Stomach smooth muscle (tissue), 2 donors: Measurements from ENCODE around the gene IFI16.

Source experiments
- H3K27ac ChIP-seq: one replicate; pipeline ENCODE4 v1.7.0; 2013; ENCODE audit warnings: mild to moderate bottlenecking, low read length, inconsistent platforms
- H3K27me3 ChIP-seq, 2 donors: one replicate each; pipeline ENCODE4 v1.7.0; 2013; ENCODE audit warnings: low read length in 2 of 2; ENCODE audit not compliant: insufficient read depth in 2 of 2, control insufficient read depth in 1 of 2
- H3K36me3 ChIP-seq, 2 donors: one replicate each; pipeline ENCODE4 v1.7.0; 2013; ENCODE audit warnings: low read length in 2 of 2; ENCODE audit not compliant: control insufficient read depth in 2 of 2, insufficient read depth in 2 of 2
- H3K4me1 ChIP-seq: one replicate; pipeline ENCODE4 v1.7.0; 2013; ENCODE audit warnings: low read length; ENCODE audit not compliant: control insufficient read depth, insufficient read depth
- H3K4me3 ChIP-seq, 2 donors: one replicate each; pipeline ENCODE4 v1.7.0; 2013; ENCODE audit warnings: low read length in 2 of 2
- H3K9ac ChIP-seq, 2 donors: one replicate each; pipeline ENCODE4 v1.7.0; 2013; ENCODE audit warnings: low read length in 2 of 2, mild to moderate bottlenecking in 1 of 2
- H3K9me3 ChIP-seq, 2 donors: one replicate each; pipeline ENCODE4 v1.7.0; 2013; ENCODE audit warnings: low read length in 2 of 2; ENCODE audit not compliant: control insufficient read depth in 2 of 2
- donor health status: healthy.
- donor health status: Pancreatic carcinoma.

The IFI16 gene

DNA sequence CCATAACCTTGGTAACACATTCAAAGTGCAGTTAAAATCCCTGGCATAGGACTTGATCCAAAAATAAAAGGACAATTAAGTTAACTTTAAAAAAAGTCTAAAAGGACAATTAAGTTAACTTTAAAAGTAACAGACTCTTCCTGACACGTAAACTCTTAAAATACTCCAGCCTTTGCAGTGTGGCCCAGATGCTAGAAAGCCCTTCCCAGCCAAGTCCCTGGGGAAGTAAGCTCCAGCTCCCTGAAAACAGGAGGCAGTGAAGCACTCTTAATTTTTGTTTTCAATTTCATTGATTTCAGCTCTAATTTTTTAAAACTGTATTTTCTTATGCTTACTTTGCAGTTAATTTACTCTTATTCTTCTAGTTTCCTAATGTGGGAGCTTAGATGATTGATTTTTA is 71.9 kb downstream of the IFI16 start:
- Histone ChIP-seq H3K9me3 (no peaks in the 10 kb centered on the region), H3K36me3 (no peaks in the 10 kb centered on the region), H3K27ac (no peak overlapping the region)

GRCh38 chr1:159083013-159083412 is 73.3 kb downstream of the IFI16 start:
- no peaks in the 10 kb centered on the region for H3K36me3 ChIP-seq
- no peaks in the 10 kb centered on the region for H3K9me3 ChIP-seq
- no peak overlapping the region for H3K9ac ChIP-seq
- H3K27ac ChIP-seq = no peak overlapping the region
- H3K4me1 ChIP-seq = no peaks in the 10 kb centered on the region
- no peaks in the 10 kb centered on the region for H3K27me3 ChIP-seq
- no peak overlapping the region for H3K4me3 ChIP-seq

More for the DNA sequence above, 71.9 kb downstream of the IFI16 start:
- no peak overlapping the region for H3K4me3 ChIP-seq
- no peaks in the 10 kb centered on the region for H3K27me3 ChIP-seq
- H3K4me1 ChIP-seq = no peaks in the 10 kb centered on the region
- no peak overlapping the region for H3K9ac ChIP-seq

DNA sequence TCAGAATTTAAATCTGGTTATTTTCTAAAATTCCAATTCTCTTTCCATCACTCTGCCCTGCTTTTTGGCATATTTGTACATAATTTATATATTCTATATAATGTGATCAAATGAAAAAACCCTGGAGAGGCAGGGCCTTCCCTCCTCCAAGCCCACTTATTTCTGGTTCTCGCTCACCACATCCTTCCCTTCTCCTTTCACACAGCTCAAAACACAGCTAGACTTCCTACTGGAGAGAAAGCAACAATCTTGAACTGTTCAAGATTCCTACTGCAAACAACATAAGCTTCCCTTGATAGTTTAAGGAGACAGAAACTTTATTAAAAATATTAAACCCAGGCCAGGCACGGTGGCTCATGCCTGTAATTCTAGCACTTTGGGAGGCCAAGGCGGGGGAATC is 74.4 kb downstream of the IFI16 start:
- no peaks in the 10 kb centered on the region for H3K4me1 ChIP-seq
- H3K27me3 ChIP-seq = no peaks in the 10 kb centered on the region
- no peak overlapping the region for H3K27ac ChIP-seq
- no peak overlapping the region for H3K4me3 ChIP-seq
- no peaks in the 10 kb centered on the region for H3K36me3 ChIP-seq
- H3K9ac ChIP-seq = no peak overlapping the region
- no peaks in the 10 kb centered on the region for H3K9me3 ChIP-seq

- no peaks in the 10 kb centered on the region for H3K4me1 ChIP-seq
- no peak overlapping the region for H3K9ac ChIP-seq
- H3K27ac ChIP-seq = no peak overlapping the region
- H3K4me3 ChIP-seq = no peak overlapping the region
- H3K27me3 ChIP-seq = no peaks in the 10 kb centered on the region
- no peaks in the 10 kb centered on the region for H3K9me3 ChIP-seq
- no peaks in the 10 kb centered on the region for H3K36me3 ChIP-seq
These were observed 75.2 kb downstream of the IFI16 start for GRCh38 chr1:159084867-159085266.

DNA sequence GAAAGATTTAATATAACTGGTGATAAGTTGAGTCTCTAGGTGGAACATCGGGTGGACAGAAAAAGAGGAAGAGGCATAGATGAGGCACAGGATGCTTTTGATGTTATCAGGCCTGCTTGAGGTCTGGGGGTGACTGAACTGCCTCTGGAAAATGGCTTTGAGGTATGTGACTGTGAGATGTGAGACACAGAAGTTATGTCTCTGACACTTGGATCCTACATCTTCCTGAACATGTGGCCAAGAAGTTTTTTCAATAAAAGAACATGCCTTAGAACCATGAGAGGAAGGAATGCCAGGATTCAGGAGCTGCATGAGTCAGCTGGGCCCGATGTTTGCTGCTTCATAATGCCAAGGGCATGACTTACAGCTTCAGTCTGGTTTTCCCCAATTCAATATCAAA is 78.3 kb downstream of the IFI16 start:
- H3K36me3 ChIP-seq = no peaks in the 10 kb centered on the region
- H3K4me3 ChIP-seq = no peak overlapping the region
- H3K9me3 ChIP-seq = no peaks in the 10 kb centered on the region
- H3K27me3 ChIP-seq = no peaks in the 10 kb centered on the region
- no peak overlapping the region for H3K9ac ChIP-seq
- H3K27ac ChIP-seq = no peak overlapping the region
- H3K4me1 ChIP-seq = no peaks in the 10 kb centered on the region

- Histone ChIP-seq H3K4me1 (no peaks in the 10 kb centered on the region), H3K27me3 (no peaks in the 10 kb centered on the region), H3K27ac (no peak overlapping the region), H3K36me3 (no peaks in the 10 kb centered on the region), H3K9me3 (no peaks in the 10 kb centered on the region), H3K9ac (no peak overlapping the region), H3K4me3 (no peak overlapping the region)
These were observed 79.0 kb downstream of the IFI16 start for GRCh38 chr1:159088546-159089183.

- no peak overlapping the region for H3K27ac ChIP-seq
- no peaks in the 10 kb centered on the region for H3K36me3 ChIP-seq
- no peaks in the 10 kb centered on the region for H3K4me1 ChIP-seq
- no peaks in the 10 kb centered on the region for H3K9me3 ChIP-seq
- no peak overlapping the region for H3K9ac ChIP-seq
- H3K27me3 ChIP-seq = no peaks in the 10 kb centered on the region
- H3K4me3 ChIP-seq = no peak overlapping the region
These were observed 79.6 kb downstream of the IFI16 start for GRCh38 chr1:159089184-159089791.

- H3K27ac ChIP-seq = no peak overlapping the region
- no peaks in the 10 kb centered on the region for H3K4me1 ChIP-seq
- no peaks in the 10 kb centered on the region for H3K9me3 ChIP-seq
- no peaks in the 10 kb centered on the region for H3K36me3 ChIP-seq
- H3K27me3 ChIP-seq = no peaks in the 10 kb centered on the region
- no peak overlapping the region for H3K9ac ChIP-seq
- no peak overlapping the region for H3K4me3 ChIP-seq
These were observed 80.8 kb downstream of the IFI16 start for GRCh38 chr1:159090286-159091179.

GRCh38 chr1:159091180-159091560 is 81.5 kb downstream of the IFI16 start:
- H3K9me3 ChIP-seq = no peaks in the 10 kb centered on the region
- H3K27me3 ChIP-seq = no peaks in the 10 kb centered on the region
- H3K4me1 ChIP-seq = no peaks in the 10 kb centered on the region
- no peak overlapping the region for H3K9ac ChIP-seq
- no peak overlapping the region for H3K4me3 ChIP-seq
- H3K36me3 ChIP-seq = no peaks in the 10 kb centered on the region
- no peak overlapping the region for H3K27ac ChIP-seq

- no peaks in the 10 kb centered on the region for H3K27me3 ChIP-seq
- H3K9ac ChIP-seq = no peak overlapping the region
- H3K4me1 ChIP-seq = no peaks in the 10 kb centered on the region
- no peaks in the 10 kb centered on the region for H3K36me3 ChIP-seq
- H3K9me3 ChIP-seq = no peaks in the 10 kb centered on the region
- no peak overlapping the region for H3K27ac ChIP-seq
- H3K4me3 ChIP-seq = no peak overlapping the region
These were observed 81.9 kb downstream of the IFI16 start for GRCh38 chr1:159091607-159092031.
